ENCODE results near the gene OLA1. TPM values are rescaled to one million over a fixed set of nuclear protein-coding genes. Genes with fewer than 3 reads are reported as not detected.

Gene OLA1
- total RNA-seq, 1 experiment from 2014 or later = 263 TPM

DNA sequence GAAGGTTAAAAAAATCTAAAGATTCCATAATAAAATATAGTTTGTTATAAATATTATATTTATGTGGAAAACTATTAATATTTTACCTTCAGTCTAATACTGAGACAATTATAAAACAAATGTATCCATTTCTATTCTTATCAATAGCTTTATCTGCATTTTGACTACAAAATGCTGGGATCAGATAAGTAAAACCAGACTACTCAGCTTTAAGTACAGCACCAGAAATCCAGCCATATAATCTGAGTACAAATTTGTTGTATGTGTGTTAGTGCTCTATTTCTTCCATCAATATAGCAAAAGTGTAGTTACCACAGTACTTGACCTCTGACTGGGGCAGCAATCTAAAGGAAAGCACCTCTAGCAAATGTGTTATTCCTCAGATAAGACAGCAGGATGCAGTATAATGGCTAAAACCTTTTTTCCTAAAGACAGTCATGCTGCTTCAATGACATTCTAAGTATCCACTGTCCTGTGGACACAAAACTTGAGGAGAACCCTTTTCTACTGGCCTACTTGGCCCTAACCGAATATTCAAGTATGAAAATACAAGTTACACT lies 68.1 kb downstream of the OLA1 start:
- Histone ChIP-seq H4K20me1 (ENCODE audit: insufficient read depth) (peaks cover 4% of the 10 kb centered on the region; the same call in 1 of the 2 replicates), H3F3A (ENCODE audit: insufficient read depth, low read depth) (peaks cover 23% of the 10 kb centered on the region), H3K36me3 (ENCODE audit: low read depth) (peaks cover 21% of the 10 kb centered on the region), H3K27me3 (ENCODE audit: insufficient read depth, low read depth) (no peaks in the 10 kb centered on the region), H2AFZ (no peak overlapping the region), H3K4me1 (replicated peaks; ENCODE audit: insufficient read depth) (no peaks in the 10 kb centered on the region), H3K27ac (peak overlapping the region; percentile 3), H3K4me2 (no peak overlapping the region), H3K9me3 (ENCODE audit: insufficient read depth, low read depth) (peaks cover 8% of the 10 kb centered on the region), H3K9me2 (ENCODE audit: insufficient read depth) (no peaks in the 10 kb centered on the region), H3K79me2 (ENCODE audit: low read depth) (peaks cover 93% of the 10 kb centered on the region), H3K4me3 (no peak overlapping the region)
- no peak for DNase-seq
- ChIA-PET POLR2A (ENCODE audit: unreplicated experiment) (interaction anchor here (0.7 kb wide), 1 partner anchor 34 kb away, joined by 12 read pairs; no protein-coding TSS in a partner anchor), CTCF (no interaction called here)
- intact Hi-C loops (cut with micrococcal nuclease; ENCODE audit: unreplicated experiment) = no loop called here
- TF ChIP-seq EZH2 (IDR thresholded peaks at IDR 0.05; ENCODE audit: low read depth) = no peak
- TF ChIP-seq, protein P1, sequence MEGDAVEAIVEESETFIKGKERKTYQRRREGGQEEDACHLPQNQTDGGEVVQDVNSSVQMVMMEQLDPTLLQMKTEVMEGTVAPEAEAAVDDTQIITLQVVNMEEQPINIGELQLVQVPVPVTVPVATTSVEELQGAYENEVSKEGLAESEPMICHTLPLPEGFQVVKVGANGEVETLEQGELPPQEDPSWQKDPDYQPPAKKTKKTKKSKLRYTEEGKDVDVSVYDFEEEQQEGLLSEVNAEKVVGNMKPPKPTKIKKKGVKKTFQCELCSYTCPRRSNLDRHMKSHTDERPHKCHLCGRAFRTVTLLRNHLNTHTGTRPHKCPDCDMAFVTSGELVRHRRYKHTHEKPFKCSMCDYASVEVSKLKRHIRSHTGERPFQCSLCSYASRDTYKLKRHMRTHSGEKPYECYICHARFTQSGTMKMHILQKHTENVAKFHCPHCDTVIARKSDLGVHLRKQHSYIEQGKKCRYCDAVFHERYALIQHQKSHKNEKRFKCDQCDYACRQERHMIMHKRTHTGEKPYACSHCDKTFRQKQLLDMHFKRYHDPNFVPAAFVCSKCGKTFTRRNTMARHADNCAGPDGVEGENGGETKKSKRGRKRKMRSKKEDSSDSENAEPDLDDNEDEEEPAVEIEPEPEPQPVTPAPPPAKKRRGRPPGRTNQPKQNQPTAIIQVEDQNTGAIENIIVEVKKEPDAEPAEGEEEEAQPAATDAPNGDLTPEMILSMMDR (conservative IDR thresholded peaks at IDR 0.05) = no peak; the same call in 1 of the 2 replicates
- no TSS peak for BruUV-seq (replicated peaks)

DNA sequence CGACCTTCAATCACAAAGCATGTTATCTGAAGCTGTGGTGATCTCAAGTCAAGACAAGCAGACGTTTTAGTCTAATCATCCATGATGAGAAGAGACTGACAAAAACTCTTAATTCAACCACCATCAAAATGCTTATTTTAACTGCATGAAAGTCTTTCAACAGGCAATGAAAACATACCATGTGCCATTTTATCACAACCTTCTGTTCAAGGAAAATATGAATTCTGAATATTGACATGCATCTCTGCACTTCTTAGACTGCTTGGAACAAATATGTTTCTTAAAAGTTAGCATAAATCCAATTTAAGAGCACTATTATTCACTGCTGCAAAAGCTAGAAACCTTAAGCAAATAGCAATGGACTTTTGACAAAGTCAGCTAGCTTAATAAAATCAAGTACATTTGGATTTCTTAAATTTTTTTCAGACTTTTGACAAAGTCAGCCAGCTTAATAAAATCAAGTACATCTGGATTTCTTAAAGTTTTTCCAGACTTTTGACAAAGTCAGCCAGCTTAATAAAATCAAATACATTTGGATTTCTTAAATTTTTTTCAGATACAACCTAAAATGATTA lies 70.9 kb downstream of the OLA1 start:
- H3K27ac ChIP-seq = no peak overlapping the region
- H3K79me2 ChIP-seq (ENCODE audit: low read depth) = peaks cover 95% of the 10 kb centered on the region
- peaks cover 28% of the 10 kb centered on the region for H3K9me3 ChIP-seq (ENCODE audit: insufficient read depth, low read depth)
- TF ChIP-seq EZH2 (IDR thresholded peaks at IDR 0.05; ENCODE audit: low read depth) = no peak
- CTCF ChIA-PET = no interaction called here
- H3K4me1 ChIP-seq (replicated peaks; ENCODE audit: insufficient read depth) = no peaks in the 10 kb centered on the region
- no peak overlapping the region for H3K4me2 ChIP-seq
- BruUV-seq (replicated peaks) = no TSS peak
- H2AFZ ChIP-seq = no peak overlapping the region
- intact Hi-C loops (cut with micrococcal nuclease; ENCODE audit: unreplicated experiment) = no loop called here
- H3K4me3 ChIP-seq = no peak overlapping the region
- POLR2A ChIA-PET (ENCODE audit: unreplicated experiment) = no interaction called here
- H4K20me1 ChIP-seq (ENCODE audit: insufficient read depth) = no peaks in the 10 kb centered on the region; the same call in 1 of the 2 replicates
- no peaks in the 10 kb centered on the region for H3K9me2 ChIP-seq (ENCODE audit: insufficient read depth)
- H3F3A ChIP-seq (ENCODE audit: insufficient read depth, low read depth) = peaks cover 19% of the 10 kb centered on the region
- H3K27me3 ChIP-seq (ENCODE audit: insufficient read depth, low read depth) = no peaks in the 10 kb centered on the region
- no peak for DNase-seq
- H3K36me3 ChIP-seq (ENCODE audit: low read depth) = peaks cover 35% of the 10 kb centered on the region

DNA sequence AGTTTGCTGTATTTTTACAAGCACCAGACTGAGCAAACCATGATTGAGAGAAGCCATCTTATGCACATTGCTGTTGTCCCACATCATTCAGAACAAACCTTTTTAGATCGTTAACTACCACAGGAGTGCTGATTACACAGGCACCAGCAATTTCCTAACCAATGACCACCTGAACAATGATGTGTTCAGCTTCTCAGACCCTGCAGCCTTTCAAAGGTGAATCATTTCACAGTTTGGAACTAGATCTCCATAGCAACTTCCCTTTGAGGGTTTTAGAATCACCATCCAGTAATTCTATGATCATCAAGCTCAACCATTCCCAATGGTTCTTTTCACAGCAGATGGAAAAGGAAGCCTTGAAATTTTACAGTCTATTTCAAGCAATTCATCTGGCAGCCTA lies 71.4 kb downstream of the OLA1 start:
- peaks cover 96% of the 10 kb centered on the region for H3K79me2 ChIP-seq (ENCODE audit: low read depth)

More for the DNA sequence above, 71.4 kb downstream of the OLA1 start:
- H3F3A ChIP-seq (ENCODE audit: insufficient read depth, low read depth) = peaks cover 19% of the 10 kb centered on the region
- H3K36me3 ChIP-seq (ENCODE audit: low read depth) = peaks cover 37% of the 10 kb centered on the region
- H3K9me2 ChIP-seq (ENCODE audit: insufficient read depth) = no peaks in the 10 kb centered on the region
- no peak overlapping the region for H3K4me3 ChIP-seq
- intact Hi-C loops (cut with micrococcal nuclease; ENCODE audit: unreplicated experiment) = no loop called here
- H3K9me3 ChIP-seq (ENCODE audit: insufficient read depth, low read depth) = peaks cover 28% of the 10 kb centered on the region
- DNase-seq = peak in 1 of 2 experiments; percentile 43
- H3K27ac ChIP-seq = no peak overlapping the region
- H3K27me3 ChIP-seq (ENCODE audit: insufficient read depth, low read depth) = no peaks in the 10 kb centered on the region
- H4K20me1 ChIP-seq (ENCODE audit: insufficient read depth) = no peaks in the 10 kb centered on the region; the same call in 1 of the 2 replicates
- H3K4me1 ChIP-seq (replicated peaks; ENCODE audit: insufficient read depth) = no peaks in the 10 kb centered on the region
- TF ChIP-seq EZH2 (IDR thresholded peaks at IDR 0.05; ENCODE audit: low read depth) = no peak
- TF ChIP-seq, protein P1 (conservative IDR thresholded peaks at IDR 0.05) = no peak
- ChIA-PET POLR2A (ENCODE audit: unreplicated experiment) (interaction anchor here (0.7 kb wide), 1 partner anchor 1972 kb away, joined by 4 read pairs; no protein-coding TSS in a partner anchor), CTCF (interaction anchor here (0.7 kb wide), 1 partner anchor 402 kb away, joined by 4 read pairs; no protein-coding TSS in a partner anchor)
- no peak overlapping the region for H3K4me2 ChIP-seq
- no TSS peak for BruUV-seq (replicated peaks)
- no peak overlapping the region for H2AFZ ChIP-seq

Measured in PC-9 (cell line).